Astrocyte (in vitro differentiated cells and primary cell): ENCODE measurements around the gene RTN4RL2.

Source experiments
- EZH2 ChIP-seq: IDR thresholded peaks from 2 replicates; pipeline ENCODE4 v1.6.1; 2012; ENCODE audit warnings: mild to moderate bottlenecking, low read length, inconsistent platforms; ENCODE audit not compliant: insufficient read depth
- TF ChIP-seq, protein P1 (sequence below): IDR thresholded peaks from 2 replicates; pipeline ENCODE4 v1.5.1; 2011; ENCODE audit warnings: low read depth, mild to moderate bottlenecking, inconsistent platforms, low read length, moderate library complexity; ENCODE audit not compliant: insufficient read depth

DNA sequence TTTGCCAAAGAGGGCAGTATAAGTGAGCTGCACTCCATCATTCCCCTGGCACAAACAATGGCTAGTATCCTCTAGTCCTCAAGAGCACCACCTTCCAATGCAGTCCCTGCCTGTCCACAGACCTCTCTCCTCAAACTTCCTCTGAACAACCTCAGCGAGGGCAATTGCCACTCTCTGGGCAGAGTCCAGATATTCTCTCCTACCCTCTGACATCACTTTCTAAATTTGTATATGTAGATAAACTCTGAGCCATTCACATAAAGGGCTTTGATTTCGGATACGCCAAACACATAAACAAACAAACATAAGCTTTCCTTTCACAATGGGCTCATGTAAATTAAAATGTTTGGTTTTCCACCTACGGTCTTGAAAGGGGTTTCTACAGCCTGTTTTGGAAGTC is 30.4 kb upstream of the RTN4RL2 start:
- TF ChIP-seq, protein P1, sequence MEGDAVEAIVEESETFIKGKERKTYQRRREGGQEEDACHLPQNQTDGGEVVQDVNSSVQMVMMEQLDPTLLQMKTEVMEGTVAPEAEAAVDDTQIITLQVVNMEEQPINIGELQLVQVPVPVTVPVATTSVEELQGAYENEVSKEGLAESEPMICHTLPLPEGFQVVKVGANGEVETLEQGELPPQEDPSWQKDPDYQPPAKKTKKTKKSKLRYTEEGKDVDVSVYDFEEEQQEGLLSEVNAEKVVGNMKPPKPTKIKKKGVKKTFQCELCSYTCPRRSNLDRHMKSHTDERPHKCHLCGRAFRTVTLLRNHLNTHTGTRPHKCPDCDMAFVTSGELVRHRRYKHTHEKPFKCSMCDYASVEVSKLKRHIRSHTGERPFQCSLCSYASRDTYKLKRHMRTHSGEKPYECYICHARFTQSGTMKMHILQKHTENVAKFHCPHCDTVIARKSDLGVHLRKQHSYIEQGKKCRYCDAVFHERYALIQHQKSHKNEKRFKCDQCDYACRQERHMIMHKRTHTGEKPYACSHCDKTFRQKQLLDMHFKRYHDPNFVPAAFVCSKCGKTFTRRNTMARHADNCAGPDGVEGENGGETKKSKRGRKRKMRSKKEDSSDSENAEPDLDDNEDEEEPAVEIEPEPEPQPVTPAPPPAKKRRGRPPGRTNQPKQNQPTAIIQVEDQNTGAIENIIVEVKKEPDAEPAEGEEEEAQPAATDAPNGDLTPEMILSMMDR, result no peak
- no peak for TF ChIP-seq EZH2
